GM21367 (cell line): ENCODE data around the gene PRMT7.

Source experiments
- ATAC-seq: cut with Tn5 transposase; IDR thresholded peaks from one replicate; pipeline ENCODE4 v1.9.1; 2021; ENCODE audit not compliant: unreplicated experiment

PRMT7 gene

DNA sequence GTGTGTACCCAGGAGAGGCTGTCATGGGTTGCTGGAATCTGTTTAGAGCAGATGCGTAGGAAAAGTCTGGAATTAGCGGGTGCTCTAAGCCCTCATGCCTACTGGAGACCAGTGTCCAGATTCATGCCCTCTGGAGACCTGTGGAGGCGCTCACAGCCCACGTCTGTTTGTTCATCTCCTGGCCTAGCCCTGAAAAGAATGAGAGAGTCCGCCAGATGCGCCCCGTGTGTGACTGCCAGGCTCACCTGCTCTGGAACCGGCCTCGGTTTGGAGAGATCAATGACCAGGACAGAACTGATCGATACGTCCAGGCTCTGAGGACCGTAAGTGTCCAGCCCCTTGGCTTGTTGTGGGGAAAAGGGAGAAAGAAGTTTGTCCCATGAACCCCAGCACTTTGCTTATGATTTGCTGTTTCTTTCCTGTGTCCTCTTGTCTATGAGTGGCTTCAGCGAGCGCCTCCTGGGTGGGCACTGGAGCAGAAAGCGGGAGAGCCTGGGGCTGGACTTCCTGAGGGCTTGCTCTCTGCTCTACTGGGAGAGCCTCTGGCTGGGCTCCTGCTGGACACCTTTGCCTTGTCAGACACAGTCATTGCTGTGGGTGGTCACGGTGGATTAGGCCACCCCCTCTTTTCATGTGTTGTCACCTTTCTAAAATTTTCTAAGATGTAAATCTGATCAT, 35.3 kb downstream of the PRMT7 start:
- ATAC-seq = no peak

DNA sequence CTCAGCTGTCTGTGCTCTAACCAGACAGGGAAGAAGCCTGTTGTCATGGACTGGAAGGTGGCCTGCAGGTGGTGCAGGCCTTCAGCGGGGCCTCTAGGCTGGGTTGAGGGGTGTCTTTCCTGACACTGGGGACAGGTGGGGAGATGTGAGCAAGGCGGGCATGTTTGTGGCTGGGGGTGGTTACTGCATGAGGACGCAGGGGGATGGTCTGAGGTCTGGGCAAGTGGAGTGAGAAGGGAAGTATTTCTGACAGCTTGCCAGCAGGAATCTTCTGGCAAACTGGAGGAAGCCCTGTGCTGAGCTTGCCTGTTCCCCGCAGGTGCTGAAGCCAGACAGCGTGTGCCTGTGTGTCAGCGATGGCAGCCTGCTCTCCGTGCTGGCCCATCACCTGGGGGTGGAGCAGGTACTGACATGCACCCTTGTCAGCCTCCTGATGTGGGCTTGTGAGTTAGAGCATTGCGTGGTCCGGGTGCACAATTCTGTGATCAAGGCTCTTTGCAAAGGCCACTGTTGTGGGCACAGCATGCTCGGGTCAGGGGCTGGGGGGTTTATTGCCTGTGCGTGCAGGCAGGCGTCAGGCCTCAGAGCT, 36.2 kb downstream of the PRMT7 start:
- ATAC-seq = no peak

DNA sequence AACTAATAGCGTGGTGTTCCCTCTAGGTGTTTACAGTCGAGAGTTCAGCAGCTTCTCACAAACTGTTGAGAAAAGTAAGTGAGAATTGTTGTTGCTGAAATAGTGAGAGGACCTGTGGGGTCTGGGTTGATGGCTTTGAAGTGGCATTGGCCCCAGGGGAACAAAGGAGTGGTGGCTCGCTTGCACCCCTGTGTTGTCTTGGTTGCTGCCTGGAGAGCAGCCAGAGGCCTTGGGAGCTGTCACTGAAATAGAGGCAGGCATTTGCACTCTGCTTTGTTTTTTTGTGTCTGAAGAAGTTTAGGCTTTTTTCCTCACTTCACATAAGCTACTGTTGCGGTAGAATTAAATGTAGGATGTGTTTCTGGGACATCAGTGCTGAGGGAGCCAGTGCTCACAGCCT, 36.8 kb downstream of the PRMT7 start:
- ATAC-seq = no peak

DNA sequence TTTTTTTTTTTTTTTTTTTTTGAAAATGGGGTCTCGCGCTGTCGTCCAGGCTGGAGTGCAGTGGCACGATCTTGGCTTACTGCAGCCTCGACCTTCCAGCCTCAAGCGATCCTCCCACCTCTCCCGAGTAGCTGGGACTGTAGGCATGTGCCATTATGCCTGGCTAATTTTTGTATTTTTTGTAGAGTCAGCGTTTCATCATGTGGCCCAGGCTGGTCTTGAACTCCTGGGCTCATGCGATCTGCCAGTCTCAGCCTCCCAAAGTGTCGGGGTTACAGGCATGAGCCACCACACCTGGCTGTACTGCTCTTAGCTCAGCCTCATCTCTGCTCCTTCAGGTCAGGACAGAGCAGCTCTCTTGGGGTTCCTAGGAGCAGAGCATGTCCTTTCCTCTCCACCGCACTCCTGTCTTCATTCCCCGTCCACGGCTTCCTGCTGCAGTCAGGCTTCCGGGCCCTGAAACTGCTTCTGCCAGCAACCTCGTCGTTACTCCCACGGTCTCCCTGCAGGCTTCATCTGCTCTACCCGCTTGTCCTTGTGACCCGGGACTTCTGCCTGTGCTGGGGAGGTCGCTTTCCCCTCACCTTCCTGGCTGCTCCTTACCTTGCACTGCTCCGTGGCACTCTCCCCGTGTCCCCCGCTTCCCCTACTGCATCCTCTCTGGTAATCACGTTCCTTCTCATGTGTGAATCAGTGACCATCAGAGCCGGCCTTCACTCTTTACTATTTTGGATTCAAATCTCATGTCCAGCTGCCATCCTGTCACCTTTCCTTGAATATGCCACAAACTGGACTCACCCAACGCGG, 38.0 kb downstream of the PRMT7 start:
- ATAC-seq = no peak

DNA sequence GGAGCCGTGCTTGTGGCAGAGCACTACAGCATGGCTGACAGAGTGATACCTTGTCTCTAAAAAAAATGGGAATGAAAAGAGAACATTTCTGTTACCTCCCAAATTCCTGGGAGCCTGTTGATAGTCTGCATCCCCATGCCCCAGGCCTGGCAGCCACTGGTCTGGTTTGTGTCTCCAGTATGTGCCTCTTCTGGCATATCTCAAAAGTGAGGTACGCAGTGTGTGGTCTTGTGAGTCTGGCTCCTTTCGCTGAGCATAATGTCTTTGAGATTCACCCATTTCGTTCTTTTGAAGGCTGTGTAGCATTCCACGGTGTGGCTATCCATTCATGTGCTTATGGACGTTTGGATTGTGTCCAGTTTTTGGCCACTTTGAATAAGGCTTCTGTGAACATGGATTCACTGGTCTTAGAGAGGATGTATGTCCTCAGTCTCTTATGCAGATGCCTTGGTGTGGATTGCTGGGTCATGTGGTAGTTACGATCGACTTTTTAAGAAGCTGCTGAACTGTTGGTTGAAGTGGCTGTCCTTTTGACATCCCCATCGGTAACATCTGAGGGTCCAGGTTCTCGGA, 39.1 kb downstream of the PRMT7 start:
- ATAC-seq = no peak

DNA sequence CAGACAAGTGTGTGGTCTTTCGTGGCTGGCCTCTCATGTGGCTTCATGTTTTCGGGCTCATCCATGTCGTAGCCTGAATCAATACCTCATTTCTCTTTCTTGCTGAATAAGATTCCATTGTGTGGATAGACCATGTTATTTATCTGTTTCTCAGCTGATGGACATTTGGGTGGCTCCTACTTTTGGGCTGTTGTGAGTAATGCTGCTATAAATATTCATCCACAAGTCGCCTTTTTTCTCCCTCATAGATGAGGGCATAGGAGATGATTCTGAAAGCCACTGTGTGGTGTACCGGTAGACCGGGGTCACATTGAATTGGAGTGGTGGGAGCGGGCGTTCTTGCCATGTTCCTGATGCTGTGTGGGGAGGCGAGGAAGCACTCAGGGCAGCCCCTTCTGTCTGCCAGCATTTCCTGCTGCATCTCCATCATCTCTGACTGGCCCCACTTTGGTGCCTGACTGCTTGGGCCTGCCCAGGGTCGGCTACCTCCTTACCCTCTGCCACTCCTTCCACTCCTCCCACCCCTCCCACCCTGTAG, 40.1 kb downstream of the PRMT7 start:
- no peak for ATAC-seq

DNA sequence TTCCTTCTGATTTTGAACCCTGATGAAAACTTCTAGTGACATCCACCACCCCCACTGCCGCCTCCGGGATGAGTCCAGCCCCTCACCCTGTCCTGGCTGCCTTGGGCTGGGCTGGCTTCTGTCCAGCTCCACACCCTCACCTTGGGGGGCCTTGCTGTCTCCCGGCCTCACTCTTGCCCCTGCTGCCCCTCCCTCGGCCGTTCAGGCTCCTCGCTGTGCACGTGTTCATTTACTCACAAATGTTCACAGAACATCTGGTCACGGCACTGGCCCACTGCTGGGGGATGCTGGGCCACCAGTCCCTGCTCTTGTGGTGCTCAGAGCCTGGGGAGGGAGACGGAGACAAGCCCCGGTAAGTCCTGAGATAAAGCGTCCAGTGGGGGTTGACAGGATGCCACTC, 40.6 kb downstream of the PRMT7 start:
- no peak for ATAC-seq

DNA sequence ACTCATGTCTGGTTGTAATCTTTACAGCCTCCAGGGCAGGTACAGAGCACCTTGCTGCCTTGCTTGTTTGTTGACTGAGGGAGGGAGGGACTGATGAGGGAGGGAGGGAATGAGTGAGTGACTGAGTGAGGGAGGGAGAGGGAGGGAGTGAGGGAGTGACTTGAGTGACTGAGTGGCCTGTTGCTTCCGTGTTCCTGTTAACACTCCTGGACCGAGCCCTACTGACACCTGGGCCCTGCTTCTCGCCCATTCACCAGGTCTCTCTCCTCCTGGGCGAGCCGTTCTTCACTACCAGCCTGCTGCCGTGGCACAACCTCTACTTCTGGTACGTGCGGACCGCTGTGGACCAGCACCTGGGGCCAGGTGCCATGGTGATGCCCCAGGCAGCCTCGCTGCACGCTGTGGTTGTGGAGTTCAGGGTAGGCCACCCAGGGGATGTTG, 41.2 kb downstream of the PRMT7 start:
- ATAC-seq = no peak

DNA sequence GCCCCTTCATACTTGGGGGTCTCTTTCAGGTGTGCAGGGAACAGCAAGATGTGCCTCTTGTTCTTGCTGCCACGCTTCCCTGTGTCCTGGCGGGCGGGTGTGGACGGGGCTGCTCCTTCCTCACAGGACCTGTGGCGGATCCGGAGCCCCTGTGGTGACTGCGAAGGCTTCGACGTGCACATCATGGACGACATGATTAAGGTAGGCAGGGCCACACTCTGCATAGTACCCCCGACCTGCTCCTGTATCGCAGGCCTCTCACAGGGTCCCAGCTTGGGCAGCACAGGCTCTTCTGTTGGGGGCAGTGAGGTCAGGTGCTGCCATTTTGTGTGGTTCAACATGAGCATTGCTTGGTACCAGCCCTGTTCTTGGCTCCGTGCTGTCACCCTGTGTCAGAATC, 42.5 kb downstream of the PRMT7 start:
- ATAC-seq = no peak

DNA sequence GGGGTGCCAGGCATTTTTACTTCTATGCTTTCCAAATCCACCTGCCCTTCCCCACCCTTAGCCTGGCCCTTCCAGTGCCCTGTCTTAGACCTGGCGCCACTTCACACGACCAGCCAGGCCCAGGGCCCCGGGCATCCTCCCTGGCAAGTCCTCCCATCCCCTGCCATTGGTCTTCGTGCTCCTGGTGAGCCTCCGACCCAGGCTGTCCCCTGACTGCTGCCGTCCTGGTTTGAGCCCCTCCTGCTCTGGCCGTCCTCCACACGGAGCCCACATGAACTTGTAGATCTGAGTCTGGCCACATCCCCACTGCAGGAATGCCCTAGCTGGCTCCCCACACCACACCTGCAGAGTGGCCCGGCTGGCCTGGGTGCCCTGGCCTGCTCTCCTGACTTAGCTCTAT, 44.0 kb downstream of the PRMT7 start:
- ATAC-seq = no peak

DNA sequence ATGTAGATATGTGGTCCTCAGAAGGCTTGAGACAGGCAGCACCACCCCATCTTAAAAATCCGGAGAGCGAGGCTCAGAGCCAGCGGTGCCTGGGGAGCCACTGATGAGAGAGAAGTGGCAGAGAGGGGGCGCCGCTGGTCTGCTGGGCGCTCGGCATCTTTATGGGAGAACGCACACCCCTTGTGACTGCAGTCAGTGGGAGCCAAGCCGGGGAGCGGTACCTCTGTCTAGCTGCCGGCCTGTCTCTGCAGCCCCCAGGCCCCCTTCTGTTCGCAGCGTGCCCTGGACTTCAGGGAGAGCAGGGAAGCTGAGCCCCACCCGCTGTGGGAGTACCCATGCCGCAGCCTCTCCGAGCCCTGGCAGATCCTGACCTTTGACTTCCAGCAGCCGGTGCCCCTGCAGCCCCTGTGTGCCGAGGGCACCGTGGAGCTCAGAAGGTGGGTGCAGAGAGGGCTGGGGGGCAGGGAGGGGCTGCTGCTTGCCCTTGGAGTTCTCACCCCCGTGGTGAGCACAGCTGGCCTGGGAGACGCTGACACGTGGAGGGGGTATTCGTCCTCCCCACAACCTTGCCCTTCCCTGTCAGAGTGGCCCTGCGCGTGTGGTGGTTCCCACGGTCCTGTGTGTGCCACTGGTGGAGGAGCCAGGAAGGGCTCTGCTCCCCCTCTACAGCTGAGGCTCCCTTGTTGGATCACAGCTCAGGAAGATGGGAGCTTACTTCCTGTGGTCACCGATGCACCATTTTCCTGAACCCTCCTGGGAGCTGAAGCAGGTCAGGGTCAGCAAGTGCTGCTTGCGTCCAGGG, 44.8 kb downstream of the PRMT7 start:
- no peak for ATAC-seq

DNA sequence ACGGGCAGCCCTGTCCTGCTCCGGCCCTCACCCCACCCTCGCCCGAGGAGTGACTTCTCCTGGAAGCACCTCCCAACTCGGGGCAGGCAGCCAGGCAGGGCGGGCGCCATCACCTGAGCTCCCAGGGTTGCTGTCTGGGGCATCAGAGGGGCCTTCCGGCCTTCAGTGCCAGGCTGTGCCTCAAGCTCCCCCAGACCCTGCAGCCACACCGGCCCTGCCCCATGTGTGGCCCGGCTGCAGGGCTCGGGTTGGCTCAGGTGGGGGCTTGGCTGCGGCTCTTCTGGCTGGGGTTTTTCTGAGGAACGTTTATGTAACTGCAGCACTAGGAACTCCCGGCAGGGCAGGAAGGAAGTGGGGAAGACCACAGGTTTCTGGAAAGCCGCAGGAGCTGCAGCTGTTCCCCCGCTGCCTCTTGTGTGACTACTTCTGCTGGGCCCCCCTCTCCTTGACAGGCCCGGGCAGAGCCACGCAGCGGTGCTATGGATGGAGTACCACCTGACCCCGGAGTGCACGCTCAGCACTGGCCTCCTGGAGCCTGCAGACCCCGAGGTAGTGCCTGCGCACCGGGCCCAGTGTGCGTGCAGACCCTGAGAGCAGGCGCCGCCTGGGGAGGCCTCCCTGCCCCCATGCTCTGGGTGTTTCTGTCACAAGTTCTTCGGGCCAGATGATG, 45.6 kb downstream of the PRMT7 start:
- peak; percentile 64 for ATAC-seq

DNA sequence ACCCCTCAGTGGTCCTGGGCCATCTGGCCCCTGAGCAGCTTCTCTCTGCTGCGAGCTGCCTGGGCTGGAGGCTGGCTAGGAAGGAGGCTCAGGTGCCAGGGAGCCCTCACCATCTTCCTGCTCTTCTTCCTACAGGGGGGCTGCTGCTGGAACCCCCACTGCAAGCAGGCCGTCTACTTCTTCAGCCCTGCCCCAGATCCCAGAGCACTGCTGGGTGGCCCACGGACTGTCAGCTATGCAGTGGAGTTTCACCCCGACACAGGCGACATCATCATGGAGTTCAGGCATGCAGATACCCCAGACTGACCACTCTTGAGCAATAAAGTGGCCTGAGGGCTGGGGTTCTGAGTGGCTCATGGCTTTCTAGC, 46.1 kb downstream of the PRMT7 start:
- ATAC-seq = peak; percentile 13

DNA sequence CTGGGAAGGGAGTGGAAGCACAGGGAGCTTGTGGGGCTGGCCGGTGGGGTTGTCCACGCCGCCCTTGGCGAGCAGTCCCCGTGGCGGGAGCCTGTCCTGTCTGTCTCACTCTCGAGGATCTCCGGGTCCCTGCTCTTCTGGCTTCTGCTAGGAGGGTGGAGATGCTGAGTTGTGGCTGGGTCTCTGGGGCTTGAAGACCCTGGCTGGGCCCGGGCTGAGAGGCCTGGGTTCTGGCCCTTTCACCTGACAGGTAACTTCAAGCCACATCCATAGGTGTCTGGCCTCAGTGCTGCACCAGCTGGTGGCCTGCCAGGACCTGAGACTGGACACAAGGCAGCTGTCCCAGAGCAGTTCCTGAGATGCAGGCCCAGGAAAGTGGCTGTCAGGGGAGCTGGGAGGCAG, 46.7 kb downstream of the PRMT7 start:
- ATAC-seq = no peak

DNA sequence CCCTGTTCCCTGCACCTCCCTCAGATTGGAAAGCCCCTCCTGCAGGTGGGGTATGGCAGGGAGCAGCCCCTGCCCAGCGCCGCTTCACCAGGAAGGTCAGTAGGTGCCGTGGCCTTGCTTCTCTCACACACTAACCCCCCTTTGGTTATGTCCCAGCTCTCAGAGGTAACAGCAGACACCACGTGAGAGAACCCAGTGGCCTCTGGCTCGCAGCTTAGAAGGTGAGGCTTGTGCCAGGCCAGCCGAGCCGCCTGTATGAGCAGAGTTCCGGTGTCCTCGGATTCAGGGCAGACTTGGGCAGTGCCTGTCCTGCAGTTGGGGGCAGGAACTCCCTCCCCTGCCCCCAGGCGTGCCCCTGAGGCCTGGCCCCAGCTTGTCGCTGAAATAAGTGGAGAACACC, 47.1 kb downstream of the PRMT7 start:
- ATAC-seq = no peak

DNA sequence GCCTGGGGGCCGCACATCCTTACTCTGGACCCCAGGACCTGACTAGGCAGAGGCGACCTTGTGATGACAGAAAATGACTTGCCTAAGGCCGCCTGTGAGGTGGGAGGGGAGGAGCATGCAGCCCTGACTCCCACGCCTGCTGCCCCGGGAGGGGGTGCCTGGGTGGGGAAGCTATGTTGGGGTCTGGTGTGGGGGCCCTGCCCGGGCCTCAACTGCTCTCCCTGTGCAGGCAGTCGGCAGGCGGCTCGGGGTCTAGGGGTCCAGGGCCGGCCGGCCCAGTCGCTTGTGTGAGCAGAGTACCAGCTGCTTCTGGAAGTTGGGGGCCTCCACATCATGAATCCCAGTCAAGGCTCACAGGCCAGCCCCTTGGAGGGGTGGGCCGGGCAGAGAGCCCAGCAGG, 48.1 kb downstream of the PRMT7 start:
- no peak for ATAC-seq

DNA sequence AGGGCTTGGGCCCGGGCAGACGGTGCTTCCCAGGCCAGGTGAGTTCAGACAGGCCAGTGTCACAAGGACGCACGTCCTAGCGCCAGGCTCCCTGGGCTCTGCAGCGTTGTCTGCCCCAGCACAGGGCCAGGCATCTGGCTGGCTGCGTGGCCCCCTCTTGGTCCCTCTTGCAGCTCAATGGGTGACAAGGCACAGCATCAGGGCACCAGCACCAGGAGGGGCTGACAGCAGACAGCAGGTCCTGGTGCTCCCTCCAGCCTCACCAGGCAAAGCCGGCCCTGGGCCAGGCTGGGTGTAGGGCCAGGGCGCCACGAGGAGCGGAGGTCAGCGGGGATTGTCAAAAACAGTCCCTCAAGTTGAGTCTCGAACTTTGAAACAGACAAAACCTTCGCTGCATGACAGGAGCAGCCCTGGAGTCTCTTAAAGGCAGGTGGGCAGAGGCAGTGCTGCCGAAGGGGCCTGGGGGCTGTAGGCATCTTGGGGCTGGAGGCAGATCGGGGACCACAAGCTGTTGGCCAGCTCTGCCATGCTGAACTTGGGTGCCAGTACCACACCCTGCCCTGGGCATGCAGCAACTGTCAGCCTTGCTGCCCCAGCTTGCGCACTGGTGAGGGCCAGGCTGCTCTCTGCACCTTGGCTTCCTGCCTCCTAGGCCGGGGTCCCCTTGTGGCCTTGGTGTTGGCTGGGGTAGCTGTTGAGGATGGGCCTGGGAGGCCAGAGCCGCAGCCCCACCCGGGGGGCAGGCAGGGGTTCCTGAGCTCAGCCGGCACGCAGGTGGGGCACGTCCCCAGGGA, 48.8 kb downstream of the PRMT7 start:
- ATAC-seq = no peak

DNA sequence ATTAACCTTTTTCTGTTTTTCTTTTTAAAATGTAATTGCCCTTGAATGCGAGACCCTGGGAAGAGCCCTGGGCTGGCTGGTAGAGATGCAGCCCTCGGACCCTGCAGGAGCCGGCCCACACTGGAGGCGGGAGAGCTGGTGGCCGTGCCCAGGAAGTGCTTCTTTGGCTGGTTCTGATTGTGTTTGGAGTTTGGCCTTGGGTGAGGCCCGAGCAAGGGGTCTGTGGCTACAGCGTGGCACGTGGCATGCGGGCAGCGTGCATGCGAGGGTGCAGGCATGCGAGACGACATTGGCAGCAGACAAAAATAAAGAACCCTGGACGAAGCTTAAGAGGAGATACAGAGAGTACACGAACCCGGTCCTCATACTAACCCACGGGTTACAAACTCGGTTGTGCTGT, 49.7 kb downstream of the PRMT7 start:
- no peak for ATAC-seq

DNA sequence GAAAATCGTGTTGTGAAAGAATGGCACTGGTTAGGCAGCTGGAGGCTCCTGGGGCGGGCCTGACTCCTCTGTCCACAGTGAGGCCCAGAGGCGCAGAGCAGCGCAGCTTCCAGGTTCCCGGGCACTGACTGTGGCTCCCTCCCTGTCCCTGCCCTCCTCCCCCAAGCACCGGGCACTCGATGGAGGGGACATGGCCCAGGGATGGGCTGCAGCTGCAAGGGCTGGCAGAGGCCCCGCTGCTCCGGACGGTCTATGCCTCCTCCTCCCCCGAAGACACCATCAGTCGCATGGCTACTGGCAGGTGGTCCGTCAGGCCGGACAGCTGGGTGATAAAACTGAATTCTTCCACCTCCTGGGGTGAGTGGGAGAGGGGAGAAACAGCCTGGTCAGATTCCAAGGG, 50.1 kb downstream of the PRMT7 start:
- ATAC-seq = no peak

DNA sequence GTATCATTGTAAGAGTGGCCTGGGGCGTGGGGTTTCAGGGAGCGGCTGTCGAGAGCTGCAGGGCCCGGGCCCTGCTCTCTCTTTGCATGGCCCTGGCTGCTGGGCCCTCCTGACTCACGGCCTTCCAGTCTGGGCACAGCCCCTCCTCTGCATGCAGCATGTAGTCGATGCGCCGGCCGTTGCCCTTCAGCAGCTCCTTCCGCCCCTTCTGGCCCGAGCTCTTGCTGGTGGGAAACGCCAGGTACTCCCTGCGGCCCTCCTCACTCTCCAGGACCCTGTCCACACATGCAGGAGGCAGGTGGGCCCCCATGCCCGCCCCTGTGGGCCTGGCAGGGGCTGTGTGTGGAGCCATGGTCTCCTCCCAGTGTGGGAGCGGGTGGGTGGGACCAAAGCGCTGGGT, 50.7 kb downstream of the PRMT7 start:
- no peak for ATAC-seq
